ENCODE measurements around the gene SLC6A9. TPM values are rescaled to one million over a fixed set of nuclear protein-coding genes. Genes with fewer than 3 reads are reported as not detected.
A peak's percentile ranks its signal among the peaks of the same experiment; 100 is the strongest.

The SLC6A9 gene
- total RNA-seq, 2 donors from 2014 or later: 21.7 to 26.1 TPM

- no peak for TF ChIP-seq CTCF (IDR thresholded peaks at IDR 0.05)
- H3K4me1 ChIP-seq: peaks cover 14% of the 10 kb centered on the region
- H3K9ac ChIP-seq (ENCODE audit: low read depth in 2 of 2, low read length in 2 of 2): no peak overlapping the region
- DNase-seq: no peak
- no peaks in the 10 kb centered on the region for H3K9me3 ChIP-seq
- H3K4me3 ChIP-seq: no peak overlapping the region
- intact Hi-C loops (cut with DNase I): no loop called here
- H3K27ac ChIP-seq: no peak overlapping the region
- no peaks in the 10 kb centered on the region for H3K36me3 ChIP-seq
- no peaks in the 10 kb centered on the region for H3K27me3 ChIP-seq
Observed at GRCh38 chr1:43983253-43983899, 47.9 kb downstream of the SLC6A9 start.

DNA sequence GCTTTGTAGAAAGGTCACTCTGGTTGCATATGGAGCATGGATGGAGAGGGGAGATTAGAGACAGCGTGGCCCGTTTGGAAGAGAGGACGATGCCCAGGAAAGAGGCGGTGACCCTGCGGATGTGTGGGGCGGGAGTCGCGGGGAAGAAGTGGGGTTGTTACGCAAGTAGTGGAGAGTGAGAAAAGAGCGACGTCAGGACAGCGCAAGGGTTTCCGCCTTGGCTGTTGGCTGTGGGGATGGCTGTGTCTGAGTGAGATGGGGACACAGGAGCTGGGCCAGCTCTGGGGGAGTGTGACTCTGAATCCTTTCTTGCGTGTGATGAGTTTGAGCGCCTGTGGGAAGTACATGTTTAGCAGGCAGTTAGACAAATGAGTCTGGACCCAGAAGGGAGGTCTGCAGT, 48.5 kb downstream of the SLC6A9 start:
- Histone ChIP-seq H3K36me3 (no peaks in the 10 kb centered on the region), H3K4me1 (peaks cover 19% of the 10 kb centered on the region), H3K9me3 (no peaks in the 10 kb centered on the region), H3K27ac (no peak overlapping the region), H3K9ac (ENCODE audit: low read depth in 2 of 2, low read length in 2 of 2) (no peak overlapping the region), H3K4me3 (no peak overlapping the region), H3K27me3 (no peaks in the 10 kb centered on the region)
- TF ChIP-seq CTCF (IDR thresholded peaks at IDR 0.05): no peak
- intact Hi-C loops (cut with DNase I): no loop called here
- no peak for DNase-seq

DNA sequence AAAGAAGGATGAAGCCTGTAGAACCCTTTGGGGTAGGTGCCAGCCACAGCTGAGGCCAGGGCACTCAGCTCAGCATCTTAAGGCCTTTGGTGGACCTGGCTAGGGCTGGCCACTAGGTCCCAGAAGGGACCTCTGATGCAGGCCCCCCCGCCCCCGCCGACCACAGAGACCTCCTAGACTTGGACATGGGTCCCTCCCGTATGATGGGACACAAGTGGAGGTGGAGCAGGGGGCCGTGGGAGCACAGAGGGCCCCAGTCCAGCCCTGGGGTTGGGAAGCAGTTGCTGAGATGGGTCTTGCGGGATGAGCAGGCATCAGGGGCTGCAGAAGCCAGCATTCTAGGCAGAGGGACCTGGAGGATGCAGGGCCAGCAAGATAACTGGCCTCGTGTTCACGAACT, 49.0 kb downstream of the SLC6A9 start:
- no peak for TF ChIP-seq CTCF (IDR thresholded peaks at IDR 0.05)
- no peak overlapping the region for H3K27ac ChIP-seq
- no peak overlapping the region for H3K9ac ChIP-seq (ENCODE audit: low read depth in 2 of 2, low read length in 2 of 2)
- intact Hi-C loops (cut with DNase I): no loop called here
- H3K9me3 ChIP-seq: no peaks in the 10 kb centered on the region
- no peak overlapping the region for H3K4me3 ChIP-seq
- no peaks in the 10 kb centered on the region for H3K27me3 ChIP-seq
- no peaks in the 10 kb centered on the region for H3K36me3 ChIP-seq
- no peak for DNase-seq
- peaks cover 19% of the 10 kb centered on the region for H3K4me1 ChIP-seq

DNA sequence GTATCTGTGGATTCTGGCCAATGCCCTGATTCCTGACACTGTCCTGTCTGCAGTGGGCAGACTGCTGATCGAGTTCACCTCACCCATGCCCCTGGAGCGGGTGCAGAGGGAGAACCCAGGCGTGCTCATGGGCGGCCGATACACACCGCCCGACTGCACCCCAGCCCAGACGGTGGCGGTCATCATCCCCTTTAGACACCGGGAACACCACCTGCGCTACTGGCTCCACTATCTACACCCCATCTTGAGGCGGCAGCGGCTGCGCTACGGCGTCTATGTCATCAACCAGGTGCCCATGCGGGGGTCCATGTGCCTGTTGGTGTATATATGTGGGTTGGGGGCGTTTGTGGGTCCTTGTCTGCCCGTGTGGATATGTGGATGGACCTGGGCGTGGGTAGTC, 49.6 kb downstream of the SLC6A9 start:
- Histone ChIP-seq H3K9ac (ENCODE audit: low read depth in 2 of 2, low read length in 2 of 2) (no peak overlapping the region), H3K9me3 (no peaks in the 10 kb centered on the region), H3K27me3 (no peaks in the 10 kb centered on the region), H3K27ac (no peak overlapping the region), H3K36me3 (no peaks in the 10 kb centered on the region), H3K4me3 (no peak overlapping the region), H3K4me1 (peaks cover 25% of the 10 kb centered on the region)
- DNase-seq: no peak
- intact Hi-C loops (cut with DNase I): no loop called here
- TF ChIP-seq CTCF (IDR thresholded peaks at IDR 0.05): no peak

DNA sequence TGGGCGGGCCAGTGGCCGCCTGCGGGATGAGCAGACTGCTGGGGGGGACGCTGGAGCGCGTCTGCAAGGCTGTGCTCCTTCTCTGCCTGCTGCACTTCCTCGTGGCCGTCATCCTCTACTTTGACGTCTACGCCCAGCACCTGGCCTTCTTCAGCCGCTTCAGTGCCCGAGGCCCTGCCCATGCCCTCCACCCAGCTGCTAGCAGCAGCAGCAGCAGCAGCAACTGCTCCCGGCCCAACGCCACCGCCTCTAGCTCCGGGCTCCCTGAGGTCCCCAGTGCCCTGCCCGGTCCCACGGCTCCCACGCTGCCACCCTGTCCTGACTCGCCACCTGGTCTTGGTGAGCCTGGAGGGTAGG, 50.1 kb downstream of the SLC6A9 start:
- Histone ChIP-seq H3K9ac (ENCODE audit: low read depth in 2 of 2, low read length in 2 of 2) (peak overlapping the region in 1 of 2 donors; percentile 72), H3K27ac (peak overlapping the region; percentile 53), H3K27me3 (no peaks in the 10 kb centered on the region), H3K36me3 (no peaks in the 10 kb centered on the region), H3K9me3 (no peaks in the 10 kb centered on the region), H3K4me1 (peaks cover 28% of the 10 kb centered on the region), H3K4me3 (no peak overlapping the region)
- intact Hi-C loops (cut with DNase I): no loop called here
- DNase-seq: peak; percentile 83
- no peak for TF ChIP-seq CTCF (IDR thresholded peaks at IDR 0.05)
